HG03196 (cell line): ENCODE data around the gene TAF7L.

Experiments used
- ATAC-seq: cut with Tn5 transposase; IDR thresholded peaks from one replicate; pipeline ENCODE4 v1.9.1; 2021; ENCODE audit not compliant: unreplicated experiment

Gene TAF7L

DNA sequence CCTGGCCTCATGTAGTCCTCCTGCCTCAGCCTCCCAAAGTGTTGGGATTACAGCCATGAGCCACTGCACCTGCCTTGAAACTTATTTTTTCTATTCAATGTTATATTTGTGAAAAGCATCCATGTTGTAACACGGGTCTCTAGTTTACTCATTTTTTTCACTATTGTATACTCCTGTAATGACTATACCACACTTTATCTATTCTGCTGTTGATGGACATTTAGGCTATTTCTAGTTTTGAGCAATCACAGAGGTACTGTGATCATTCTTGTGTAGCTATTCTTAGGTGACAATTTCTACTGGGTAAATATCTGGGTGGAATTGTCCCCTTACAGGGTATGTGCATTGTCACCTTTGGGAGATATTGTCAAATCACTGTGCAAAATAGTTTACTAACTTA lies 67.9 kb downstream of the TAF7L start:
- no peak for ATAC-seq

DNA sequence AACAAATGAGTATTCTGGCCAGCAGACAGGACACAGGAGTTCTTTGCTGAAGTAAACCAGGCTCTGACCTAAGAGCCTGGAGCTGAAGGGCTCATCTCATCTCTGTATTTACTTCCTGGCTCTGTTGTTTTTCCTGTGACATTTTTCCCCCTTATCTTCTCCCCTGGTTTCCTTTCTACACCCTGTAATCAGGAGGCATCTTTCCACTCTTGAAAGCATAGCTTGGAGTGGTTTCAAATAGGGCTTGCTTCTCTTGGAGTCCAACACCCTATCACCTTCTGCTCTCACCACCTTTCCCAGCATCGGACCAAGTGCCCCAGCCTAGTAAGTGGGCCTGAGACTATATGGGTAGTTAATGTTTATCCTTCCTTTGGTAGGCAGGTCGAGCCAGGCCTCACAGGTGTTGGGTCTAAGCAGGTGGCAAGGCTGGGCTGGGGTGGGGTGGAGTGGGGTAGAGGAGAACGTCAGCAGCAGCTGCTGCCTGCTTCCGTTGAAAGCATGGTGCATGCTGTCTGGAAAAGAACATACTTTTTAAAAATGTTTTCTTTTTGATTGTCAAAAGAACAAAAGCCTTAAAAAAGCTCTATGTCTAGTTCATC lies 70.4 kb downstream of the TAF7L start:
- no peak for ATAC-seq

DNA sequence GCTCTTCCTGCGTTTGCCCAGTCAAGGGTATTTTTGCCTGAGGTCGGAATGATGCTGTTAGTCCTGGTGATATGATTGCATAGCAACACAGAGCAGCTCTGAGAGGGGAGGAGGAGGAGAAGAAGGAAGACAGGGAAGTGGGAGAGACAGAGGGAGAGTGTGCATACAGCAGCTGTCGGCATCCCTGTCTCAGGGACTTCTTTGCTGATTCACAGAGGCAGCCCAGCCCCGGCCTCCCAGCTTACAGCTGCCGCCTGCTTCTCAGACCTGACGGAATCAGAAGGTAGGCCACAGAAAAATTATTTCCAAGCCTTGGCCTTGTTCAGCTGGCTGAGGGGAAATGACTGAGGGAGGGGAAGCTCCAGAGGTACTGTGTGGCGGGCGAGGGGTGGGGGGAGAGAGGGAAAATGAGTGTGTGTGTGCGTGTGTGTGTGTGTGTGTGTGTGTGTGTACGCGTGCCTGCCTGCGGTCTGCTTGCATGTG lies 71.2 kb downstream of the TAF7L start:
- ATAC-seq: no peak

DNA sequence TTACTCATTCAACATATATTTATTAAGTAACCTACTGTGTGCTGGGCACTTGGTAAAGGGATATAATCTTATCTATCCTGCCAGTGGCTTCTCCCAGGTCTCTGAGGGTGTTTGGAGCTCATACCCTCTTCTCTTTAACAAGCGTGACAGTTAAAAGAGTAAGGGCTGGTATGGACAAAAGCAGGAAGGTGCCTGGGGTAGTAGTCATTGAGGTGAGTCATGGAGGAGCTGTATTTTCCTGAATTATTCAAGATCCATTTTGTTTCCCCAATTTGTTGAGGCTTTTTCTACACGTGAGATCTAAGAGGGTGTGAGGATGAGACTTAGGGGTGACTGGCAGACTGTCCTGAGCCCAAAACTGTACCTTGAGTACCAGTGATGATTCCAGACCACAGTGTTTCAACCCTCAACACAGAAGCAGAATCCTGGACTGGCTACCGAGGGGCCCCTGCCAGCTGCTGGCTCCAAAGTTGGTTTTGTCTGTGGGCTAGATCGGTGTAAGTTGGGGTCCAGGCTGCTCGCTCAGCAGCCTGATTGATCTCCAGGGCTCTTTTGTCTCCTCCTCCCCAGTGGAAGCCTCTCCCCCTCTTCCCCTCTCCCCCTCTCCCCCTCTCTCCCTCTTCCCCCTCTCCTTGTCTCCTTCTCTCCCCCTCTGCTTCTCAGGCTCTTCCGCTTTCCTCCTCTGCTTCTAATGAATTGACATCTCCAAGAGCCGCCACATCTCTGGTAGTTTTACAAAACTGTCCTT lies 71.8 kb downstream of the TAF7L start, which contains the start of gene DRP2:
Gene DRP2, plus strand, starts transcription at position 671 of the 748 bp plus-strand sequence. CDS start 11,862 bp downstream, outside the sequence.
- no peak for ATAC-seq
